Ovary (tissue), 10 donors: ENCODE results near the gene IFFO2. TPM values are rescaled to one million over a fixed set of nuclear protein-coding genes. Genes with fewer than 3 reads are reported as not detected.

Experiments used
- DNase-seq, 5 donors: peaks; one replicate each; pipeline ENCODE4 v3.0.0-alpha.2; 2019 to 2020
- H3K27ac ChIP-seq, 2 donors: fragments of 200-600 bp; one replicate each; pipeline versions ENCODE4 v1.5.1 to v1.8.0; 2019 to 2022
- H3K27me3 ChIP-seq: fragments of 200-600 bp; one replicate; pipeline ENCODE4 v1.8.0; 2022
- H3K36me3 ChIP-seq: fragments of 200-600 bp; sonication (generic); one replicate; pipeline ENCODE4 v1.5.1; 2019
- H3K4me1 ChIP-seq: one replicate; pipeline ENCODE4 v1.8.1; 2013; ENCODE audit warnings: mild to moderate bottlenecking, moderate library complexity; ENCODE audit not compliant: insufficient read depth
- H3K4me3 ChIP-seq: fragments of 200-600 bp; sonication (generic); one replicate; pipeline ENCODE4 v1.5.1; 2017
- H3K9me3 ChIP-seq, 2 donors: fragments of 200-600 bp in 1 of 2; sonication (generic) in 1 of 2; one replicate each; pipeline versions ENCODE4 v1.5.1 to v1.8.1; 2013 to 2019; ENCODE audit warnings: mild to moderate bottlenecking in 1 of 2, moderate library complexity in 1 of 2
- CTCF ChIP-seq, 3 donors: fragments of 450-650 bp in 2 of 3; fragments of 200-600 bp in 1 of 3; IDR thresholded peaks; one replicate each; pipeline versions ENCODE4 v1.5.1 to v1.8.0; 2016 to 2022; ENCODE audit warnings: antibody characterized with exemption in 3 of 3, mild to moderate bottlenecking in 1 of 3
- EP300 ChIP-seq: sonication (generic); formaldehyde crosslinking; IDR thresholded peaks from one replicate; pipeline ENCODE4 v1.6.1; 2017; ENCODE audit warnings: antibody characterized with exemption
- POLR2A ChIP-seq: fragments of 450-650 bp; IDR thresholded peaks from one replicate; pipeline ENCODE4 v1.6.1; 2017; ENCODE audit warnings: antibody characterized with exemption, mild to moderate bottlenecking, moderate library complexity
- WGBS, 3 donors: extraction: QIAGEN DNeasy Blood & Tissue Kit in 1 of 3; methylation state at CpG; one replicate each; pipeline versions ENCODE4 v1.1.5 to v1.1.7; 2013 to 2017; 5-methylcytosine and 5-hydroxymethylcytosine counted together
- intact Hi-C, 4 donors: fragments of 100-400 bp; cut with DNase I; formaldehyde crosslinking; loops; one replicate each; pipeline versions ENCODE4 v1.11.0 to v1.15.1; 2022 to 2023
- long read RNA-seq, 3 donors: library from polyadenylated mRNA in 2 of 3; unstranded in 2 of 3; transcript quantifications; one replicate each; pipeline ENCODE4 v2.0.0 and lab custom pipeline, GENCODE V29; 2021 to 2026
- polyA plus RNA-seq, 2 donors: library from polyadenylated mRNA; stranded (reverse); fragments of 200-250 nt in 1 of 2; fragments of 350-450 nt in 1 of 2; fragmentation: Illumina TruSeq in 1 of 2; extraction: RNeasy Lipid Tissue Mini Kit (QIAGEN cat#74804) in 1 of 2; gene quantifications; one replicate each; pipeline ENCODE4 v1.2.3, GENCODE V29; 2013 to 2014
- total RNA-seq, 7 donors: library from RNA; depleted of rRNA in 2 of 7; stranded (reverse); fragments of >200 nt in 2 of 7; fragmentation: NEBNext Ultra II Directional in 3 of 7; extraction: Animal tissue kit (Norgen Biotek cat#: 25700) in 3 of 7; gene quantifications; one replicate each; pipeline versions ENCODE4 v1.1.0 to v1.2.4, GENCODE V29; 2016 to 2023
- donor health status: DM: no; HTN: no; CAD: no; lungs with moderate emphysema.
- donor health status: DM: no; HTN: no; CAD: no.
- donor health status: Bipolar disorder and iron deficiency.
- donor health status: DM: yes; HTN: yes; CAD: no.
- donor health status: DM: no; HTN: no; CAD: no.
- donor health status: DM: yes; HTN: yes; CAD: no.

The IFFO2 gene
- total RNA-seq (10 to 100 TPM in 1 of 7 donors, 1 to 10 TPM in 6; 3.6 to 11.2 (median 6.2) TPM), polyA plus RNA-seq (1 to 10 TPM; 3.4 to 6.3 TPM)
- long read RNA-seq, donor 1, partial matches to known transcripts = 0 of 1 reads
- long read RNA-seq, donor 1, other reads (novel, unspliced or antisense) = 1 of 1 reads
- long read RNA-seq, donor 2 = 0 reads
- long read RNA-seq, donor 3, partial matches to known transcripts = 0 of 2 reads
- long read RNA-seq, donor 3, other reads (novel, unspliced or antisense) = 2 of 2 reads

GRCh38 chr1:18956193-18957135, at the start of gene IFFO2:
IFFO2 (minus strand) TSS chr1:18956676; CDS start chr1:18956332, 344 bp downstream.
- intact Hi-C loops = loop anchor here in 2 of 4 donors (2.0 to 10.0 kb wide), 3 partner anchors 34 to 54 kb away; partner anchors contain the start of gene ALDH4A1 (in 2 of the 2)
- peaks cover 14% of the 10 kb centered on the region for H3K4me1 ChIP-seq
- H3K27me3 ChIP-seq = no peaks in the 10 kb centered on the region
- TF ChIP-seq CTCF (IDR thresholded peaks at IDR 0.05) (no peak), POLR2A (peak; percentile 86)
- peak; percentile 98 to 99 (median 99) for DNase-seq
- WGBS, 3 donors = 0 to 1% (median 0%) methylated on average over 22 to 119 of the region's 119 CpGs
- no peaks in the 10 kb centered on the region for H3K9me3 ChIP-seq
- H3K36me3 ChIP-seq = no peaks in the 10 kb centered on the region
- peak within 1 kb of the TSS; percentile 73 for H3K4me3 ChIP-seq
- H3K27ac ChIP-seq = peak within 1 kb of the TSS; percentile 64

- Histone ChIP-seq H3K27me3 (no peaks in the 10 kb centered on the region), H3K9me3 (peaks cover 0 to 3% of the 10 kb centered on the region in 2 donors), H3K36me3 (no peaks in the 10 kb centered on the region), H3K27ac (no peak overlapping the region), H3K4me1 (no peaks in the 10 kb centered on the region), H3K4me3 (no peak overlapping the region)
- WGBS, 3 donors = 27 to 45% (median 38%) methylated on average over 4 of the region's 4 CpGs
- DNase-seq = no peak
- TF ChIP-seq CTCF (IDR thresholded peaks at IDR 0.05) (no peak), POLR2A (no peak), EP300 (no peak)
- intact Hi-C loops = no loop called here
These were observed 49.5 kb upstream of the IFFO2 start for GRCh38 chr1:19006000-19006399.

GRCh38 chr1:19003371-19004290, 47.2 kb upstream of the IFFO2 start:
- intact Hi-C loops = no loop called here
- H3K36me3 ChIP-seq = no peaks in the 10 kb centered on the region
- no peak overlapping the region for H3K4me3 ChIP-seq
- no peaks in the 10 kb centered on the region for H3K4me1 ChIP-seq
- TF ChIP-seq EP300 (no peak), POLR2A (no peak), CTCF (IDR thresholded peaks at IDR 0.05) (no peak)
- WGBS, 3 donors = 71 to 75% (median 73%) methylated on average over 11 of the region's 11 CpGs
- H3K9me3 ChIP-seq = peaks cover 0 to 3% of the 10 kb centered on the region in 2 donors
- H3K27me3 ChIP-seq = no peaks in the 10 kb centered on the region
- no peak for DNase-seq
- no peak overlapping the region for H3K27ac ChIP-seq

GRCh38 chr1:19000065-19000464, 43.6 kb upstream of the IFFO2 start:
- TF ChIP-seq EP300 (no peak), CTCF (IDR thresholded peaks at IDR 0.05) (no peak), POLR2A (no peak)
- no peak for DNase-seq
- H3K27me3 ChIP-seq = no peaks in the 10 kb centered on the region
- no peaks in the 10 kb centered on the region for H3K4me1 ChIP-seq
- intact Hi-C loops = no loop called here
- no peak overlapping the region for H3K27ac ChIP-seq
- 70 to 87% (median 81%) methylated on average over 2 of the region's 2 CpGs for WGBS, 3 donors
- no peaks in the 10 kb centered on the region for H3K36me3 ChIP-seq
- H3K9me3 ChIP-seq = peaks cover 0 to 3% of the 10 kb centered on the region in 2 donors
- no peak overlapping the region for H3K4me3 ChIP-seq
